Measurements from ENCODE around the gene LYPLAL1. TPM values are rescaled to one million over a fixed set of nuclear protein-coding genes. Genes with fewer than 3 reads are reported as not detected.
"Not testable (repeated sequence)": the region's sequence is repeated elsewhere in the genome, so short reads cannot be mapped to it uniquely, and the experiment has no call there.

LYPLAL1 gene
- total RNA-seq, 1 donor from 2014 or later = 35.4 TPM

GRCh38 chr1:219239518-219239917, 65.8 kb downstream of the LYPLAL1 start:
- Mint-ChIP-seq H3K27me3 (ENCODE audit: insufficient read depth, low read depth) (peaks cover 2% of the 10 kb centered on the region), H3K4me3 (no peak overlapping the region), H3K27ac (no peak overlapping the region), H3K9me3 (no peaks in the 10 kb centered on the region), H3K4me1 (no peaks in the 10 kb centered on the region), H3K36me3 (no peaks in the 10 kb centered on the region)
- Histone ChIP-seq H3K4me3 (no peak overlapping the region), H3K27me3 (no peaks in the 10 kb centered on the region), H4K20me1 (ENCODE audit: low read depth) (no peaks in the 10 kb centered on the region), H3K79me2 (ENCODE audit: low read depth) (no peaks in the 10 kb centered on the region), H3F3A (ENCODE audit: low read depth) (no peaks in the 10 kb centered on the region), H3K4me1 (no peaks in the 10 kb centered on the region), H3K9ac (no peak overlapping the region), H2AFZ (replicated peaks) (no peak overlapping the region), H3K27ac (no peak overlapping the region), H3K36me3 (no peaks in the 10 kb centered on the region), H3K9me3 (ENCODE audit: low read depth) (no peaks in the 10 kb centered on the region), H3K4me2 (no peak overlapping the region)
- DNase-seq (ENCODE audit: low spot score) = no peak
- TF ChIP-seq, protein P1, sequence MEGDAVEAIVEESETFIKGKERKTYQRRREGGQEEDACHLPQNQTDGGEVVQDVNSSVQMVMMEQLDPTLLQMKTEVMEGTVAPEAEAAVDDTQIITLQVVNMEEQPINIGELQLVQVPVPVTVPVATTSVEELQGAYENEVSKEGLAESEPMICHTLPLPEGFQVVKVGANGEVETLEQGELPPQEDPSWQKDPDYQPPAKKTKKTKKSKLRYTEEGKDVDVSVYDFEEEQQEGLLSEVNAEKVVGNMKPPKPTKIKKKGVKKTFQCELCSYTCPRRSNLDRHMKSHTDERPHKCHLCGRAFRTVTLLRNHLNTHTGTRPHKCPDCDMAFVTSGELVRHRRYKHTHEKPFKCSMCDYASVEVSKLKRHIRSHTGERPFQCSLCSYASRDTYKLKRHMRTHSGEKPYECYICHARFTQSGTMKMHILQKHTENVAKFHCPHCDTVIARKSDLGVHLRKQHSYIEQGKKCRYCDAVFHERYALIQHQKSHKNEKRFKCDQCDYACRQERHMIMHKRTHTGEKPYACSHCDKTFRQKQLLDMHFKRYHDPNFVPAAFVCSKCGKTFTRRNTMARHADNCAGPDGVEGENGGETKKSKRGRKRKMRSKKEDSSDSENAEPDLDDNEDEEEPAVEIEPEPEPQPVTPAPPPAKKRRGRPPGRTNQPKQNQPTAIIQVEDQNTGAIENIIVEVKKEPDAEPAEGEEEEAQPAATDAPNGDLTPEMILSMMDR (IDR thresholded peaks at IDR 0.05) = no peak
- TF ChIP-seq EZH2phosphoT487 (IDR thresholded peaks at IDR 0.05) (no peak), EZH2 (IDR thresholded peaks at IDR 0.05) (no peak)

DNA sequence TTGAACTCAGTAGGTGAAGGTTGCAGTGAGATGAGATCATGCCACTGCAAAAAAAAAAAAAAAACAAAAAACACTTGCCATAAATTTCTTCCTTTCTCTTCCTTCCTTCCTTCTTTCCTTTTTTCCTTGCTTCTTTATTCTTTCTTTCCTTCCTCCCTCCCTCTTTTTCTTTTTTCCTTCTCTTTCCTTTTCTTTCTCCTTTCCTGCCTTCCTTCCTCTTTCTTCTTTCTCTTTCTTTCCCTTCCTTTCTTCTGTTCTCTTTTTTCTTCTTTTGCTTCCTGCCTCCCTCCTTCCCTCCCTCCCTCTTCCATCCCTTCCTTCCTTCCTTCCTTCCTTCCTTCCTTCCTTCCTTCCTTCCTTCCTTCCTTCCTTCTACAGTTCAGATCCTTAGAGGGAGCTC, 71.2 kb downstream of the LYPLAL1 start:
- no peaks in the 10 kb centered on the region for H3K27me3 ChIP-seq
- H4K20me1 ChIP-seq (ENCODE audit: low read depth) = no peaks in the 10 kb centered on the region
- H3K36me3 ChIP-seq = no peaks in the 10 kb centered on the region
- no peak overlapping the region for H3K4me3 ChIP-seq
- no peak overlapping the region for H3K4me2 ChIP-seq
- DNase-seq (ENCODE audit: low spot score) = no peak
- H3K36me3 Mint-ChIP-seq = no peaks in the 10 kb centered on the region
- no peaks in the 10 kb centered on the region for H3K79me2 ChIP-seq (ENCODE audit: low read depth)
- H3K27ac Mint-ChIP-seq = no peak overlapping the region
- TF ChIP-seq, protein P1 (IDR thresholded peaks at IDR 0.05) = no peak
- TF ChIP-seq EZH2 (IDR thresholded peaks at IDR 0.05) = no peak
- TF ChIP-seq EZH2phosphoT487 (IDR thresholded peaks at IDR 0.05) = no peak
- no peak overlapping the region for H3K9ac ChIP-seq
- H3K27ac ChIP-seq = no peak overlapping the region
- H2AFZ ChIP-seq (replicated peaks) = no peak overlapping the region
- H3K4me3 Mint-ChIP-seq = no peak overlapping the region
- H3K9me3 ChIP-seq (ENCODE audit: low read depth) = no peaks in the 10 kb centered on the region
- H3K4me1 ChIP-seq = no peaks in the 10 kb centered on the region
- H3K27me3 Mint-ChIP-seq (ENCODE audit: insufficient read depth, low read depth) = peaks cover 2% of the 10 kb centered on the region
- H3K9me3 Mint-ChIP-seq = no peaks in the 10 kb centered on the region
- no peaks in the 10 kb centered on the region for H3K4me1 Mint-ChIP-seq
- no peaks in the 10 kb centered on the region for H3F3A ChIP-seq (ENCODE audit: low read depth)

DNA sequence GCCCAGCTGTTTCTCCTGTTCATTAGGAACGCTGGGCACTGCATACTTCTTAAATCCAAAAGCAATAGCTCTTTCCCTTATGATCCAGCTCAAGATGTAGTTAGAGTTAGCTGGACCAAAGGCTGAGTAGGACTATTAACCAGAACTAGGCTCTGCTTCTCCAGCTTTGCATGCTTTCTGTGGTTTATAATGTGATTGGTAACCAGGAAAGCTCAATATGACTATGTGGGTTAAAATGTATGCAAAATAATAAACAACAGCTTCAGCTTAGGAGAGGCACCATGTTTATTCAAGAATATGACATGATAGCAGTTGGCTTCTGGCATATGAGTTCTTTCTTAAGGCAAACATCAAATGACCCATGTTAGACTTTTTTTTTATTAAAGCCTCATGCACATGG, 73.8 kb downstream of the LYPLAL1 start:
- H3K4me3 Mint-ChIP-seq = no peak overlapping the region
- H3K27ac Mint-ChIP-seq = no peak overlapping the region
- H3K27me3 ChIP-seq = no peaks in the 10 kb centered on the region
- TF ChIP-seq, protein P1 (IDR thresholded peaks at IDR 0.05) = no peak
- TF ChIP-seq EZH2phosphoT487 (IDR thresholded peaks at IDR 0.05) (no peak), EZH2 (IDR thresholded peaks at IDR 0.05) (no peak)
- H3K27ac ChIP-seq = no peak overlapping the region
- no peaks in the 10 kb centered on the region for H3K36me3 ChIP-seq
- no peaks in the 10 kb centered on the region for H3K79me2 ChIP-seq (ENCODE audit: low read depth)
- no peak overlapping the region for H3K4me2 ChIP-seq
- no peaks in the 10 kb centered on the region for H3K4me1 ChIP-seq
- no peaks in the 10 kb centered on the region for H3F3A ChIP-seq (ENCODE audit: low read depth)
- no peak overlapping the region for H2AFZ ChIP-seq (replicated peaks)
- peaks cover 2% of the 10 kb centered on the region for H3K27me3 Mint-ChIP-seq (ENCODE audit: insufficient read depth, low read depth)
- no peak for DNase-seq (ENCODE audit: low spot score)
- no peaks in the 10 kb centered on the region for H3K9me3 ChIP-seq (ENCODE audit: low read depth)
- H3K4me3 ChIP-seq = no peak overlapping the region
- no peaks in the 10 kb centered on the region for H3K36me3 Mint-ChIP-seq
- peaks cover 8% of the 10 kb centered on the region for H3K9me3 Mint-ChIP-seq
- H3K9ac ChIP-seq = no peak overlapping the region
- H4K20me1 ChIP-seq (ENCODE audit: low read depth) = no peaks in the 10 kb centered on the region
- no peaks in the 10 kb centered on the region for H3K4me1 Mint-ChIP-seq

DNA sequence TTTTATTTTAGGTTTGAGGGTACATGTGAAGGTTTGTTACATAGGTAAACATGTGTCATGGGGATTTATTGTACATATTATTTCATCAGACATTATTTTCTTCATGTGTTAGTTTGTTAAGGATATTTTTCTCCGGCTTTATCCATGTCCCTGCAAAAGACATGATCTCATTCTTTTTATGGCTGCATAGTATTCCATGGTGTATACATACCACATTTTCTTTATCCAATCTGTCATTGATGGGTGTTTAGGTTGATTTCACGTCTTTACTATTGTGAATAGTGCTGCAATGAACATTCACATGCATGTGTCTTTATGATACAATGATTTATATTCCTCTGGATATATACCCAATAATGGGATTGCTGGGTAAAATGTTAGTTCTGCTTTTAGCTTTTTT, 76.8 kb downstream of the LYPLAL1 start:
- not testable (repeated sequence) for H3K27ac Mint-ChIP-seq; H3K27me3 Mint-ChIP-seq (ENCODE audit: insufficient read depth, low read depth)

More for the DNA sequence above, 76.8 kb downstream of the LYPLAL1 start:
- not testable (repeated sequence) for H3K79me2 ChIP-seq (ENCODE audit: low read depth); H3K9ac ChIP-seq; H3K27ac ChIP-seq; DNase-seq (ENCODE audit: low spot score); H3K9me3 ChIP-seq (ENCODE audit: low read depth); H3F3A ChIP-seq (ENCODE audit: low read depth); H3K36me3 Mint-ChIP-seq; H2AFZ ChIP-seq (replicated peaks); H3K4me1 ChIP-seq; H3K4me3 Mint-ChIP-seq; H3K36me3 ChIP-seq; H3K4me2 ChIP-seq; H3K27me3 ChIP-seq; H4K20me1 ChIP-seq (ENCODE audit: low read depth); H3K4me1 Mint-ChIP-seq; H3K4me3 ChIP-seq
- peaks cover 20% of the 10 kb centered on the region for H3K9me3 Mint-ChIP-seq

All from neural progenitor cell (in vitro differentiated cells).